HG02623 (cell line): ENCODE data around the gene RRP1.
"Not testable (repeated sequence)": the region's sequence is repeated elsewhere in the genome, so short reads cannot be mapped to it uniquely, and the experiment has no call there.

ENCODE experiments used
- ATAC-seq: cut with Tn5 transposase; IDR thresholded peaks from one replicate; pipeline ENCODE4 v1.9.1; 2021; ENCODE audit warnings: moderate library complexity; ENCODE audit not compliant: unreplicated experiment

RRP1 gene

GRCh38 chr21:43815991-43816390 is 26.6 kb downstream of the RRP1 start:
- ATAC-seq: no peak

GRCh38 chr21:43816611-43817071 is 27.3 kb downstream of the RRP1 start:
- ATAC-seq: no peak

GRCh38 chr21:43817157-43818086 is 28.0 kb downstream of the RRP1 start:
- ATAC-seq: no peak

- no peak for ATAC-seq
Observed at GRCh38 chr21:43818685-43819084, 29.3 kb downstream of the RRP1 start.

GRCh38 chr21:43819511-43820405 is 30.4 kb downstream of the RRP1 start:
- no peak for ATAC-seq

GRCh38 chr21:43820466-43820865 is 31.1 kb downstream of the RRP1 start:
- no peak for ATAC-seq

GRCh38 chr21:43822166-43822565 is 32.8 kb downstream of the RRP1 start:
- ATAC-seq: not testable (repeated sequence)

GRCh38 chr21:43822741-43823140 is 33.4 kb downstream of the RRP1 start:
- not testable (repeated sequence) for ATAC-seq

- ATAC-seq: no peak
Observed at GRCh38 chr21:43824333-43825241, 35.2 kb downstream of the RRP1 start.

GRCh38 chr21:43825242-43825935 is 36.0 kb downstream of the RRP1 start:
- ATAC-seq: no peak

GRCh38 chr21:43825936-43826622 is 36.7 kb downstream of the RRP1 start:
- ATAC-seq: no peak

- ATAC-seq: no peak
Observed at GRCh38 chr21:43826623-43826974, 37.2 kb downstream of the RRP1 start.

- ATAC-seq: no peak
Observed at GRCh38 chr21:43827015-43827611, 37.7 kb downstream of the RRP1 start.

- ATAC-seq: no peak
Observed at GRCh38 chr21:43829161-43829560, 39.8 kb downstream of the RRP1 start.

- ATAC-seq: no peak
Observed at GRCh38 chr21:43829575-43830119, 40.3 kb downstream of the RRP1 start.

- ATAC-seq: no peak
Observed at GRCh38 chr21:43832158-43832550, 42.8 kb downstream of the RRP1 start.

- no peak for ATAC-seq
Observed at GRCh38 chr21:43832648-43833047, 43.3 kb downstream of the RRP1 start.

- no peak for ATAC-seq
Observed at GRCh38 chr21:43834146-43834905, 44.9 kb downstream of the RRP1 start.
